GM21447 (cell line): ENCODE data around the gene ADORA1.

ENCODE experiments used
- ATAC-seq: cut with Tn5 transposase; IDR thresholded peaks from one replicate; pipeline ENCODE4 v1.9.1; 2021; ENCODE audit not compliant: unreplicated experiment

Gene ADORA1

GRCh38 chr1:203184467-203184866 is 56.9 kb downstream of the ADORA1 start:
- no peak for ATAC-seq

GRCh38 chr1:203185061-203185461 is 57.5 kb downstream of the ADORA1 start:
- ATAC-seq: no peak

- ATAC-seq: no peak
Observed at GRCh38 chr1:203185585-203185984, 58.1 kb downstream of the ADORA1 start.

- no peak for ATAC-seq
Observed at GRCh38 chr1:203186091-203186445, 58.5 kb downstream of the ADORA1 start.

GRCh38 chr1:203186446-203187303 is 59.1 kb downstream of the ADORA1 start, which contains the start of gene CHI3L1:
Gene CHI3L1, minus strand, starts transcription at chr1:203186704. Its CDS starts 81 bp downstream, at chr1:203186623.
- ATAC-seq: no peak

- ATAC-seq: no peak
Observed at GRCh38 chr1:203187304-203187685, 59.8 kb downstream of the ADORA1 start.

GRCh38 chr1:203187689-203188264 is 60.3 kb downstream of the ADORA1 start:
- no peak for ATAC-seq

GRCh38 chr1:203188686-203189232 is 61.2 kb downstream of the ADORA1 start:
- ATAC-seq: no peak

GRCh38 chr1:203189951-203190352 is 62.4 kb downstream of the ADORA1 start:
- no peak for ATAC-seq

GRCh38 chr1:203190949-203191348 is 63.4 kb downstream of the ADORA1 start:
- ATAC-seq: no peak

GRCh38 chr1:203196371-203196770 is 68.8 kb downstream of the ADORA1 start:
- ATAC-seq: no peak

GRCh38 chr1:203197625-203198024 is 70.1 kb downstream of the ADORA1 start:
- ATAC-seq: no peak

GRCh38 chr1:203199002-203199401 is 71.5 kb downstream of the ADORA1 start:
- ATAC-seq: no peak

GRCh38 chr1:203199481-203199815 is 71.9 kb downstream of the ADORA1 start:
- ATAC-seq: no peak

- ATAC-seq: no peak
Observed at GRCh38 chr1:203199816-203200571, 72.5 kb downstream of the ADORA1 start.

GRCh38 chr1:203200916-203201315 is 73.4 kb downstream of the ADORA1 start:
- ATAC-seq: no peak

- ATAC-seq: no peak
Observed at GRCh38 chr1:203201516-203202205, 74.1 kb downstream of the ADORA1 start.

- ATAC-seq: no peak
Observed at GRCh38 chr1:203202431-203203245, 75.1 kb downstream of the ADORA1 start.

GRCh38 chr1:203204756-203205155 is 77.2 kb downstream of the ADORA1 start:
- no peak for ATAC-seq

GRCh38 chr1:203206129-203206687 is 78.7 kb downstream of the ADORA1 start:
- no peak for ATAC-seq
